ENCODE measurements around the gene TMCO4. TPM values are rescaled to one million over a fixed set of nuclear protein-coding genes. Genes with fewer than 3 reads are reported as not detected.

The TMCO4 gene
- total RNA-seq, 2 experiments from 2014 or later: 1.2 to 8.1 TPM

GRCh38 chr1:19648689-19649088 lies 151.0 kb downstream of the TMCO4 start:
- Histone ChIP-seq H3K4me1 (ENCODE audit: insufficient read depth, low read length, poor library complexity, severe bottlenecking) (no peaks in the 10 kb centered on the region), H3K9me2 (ENCODE audit: insufficient read depth, low read length) (no peaks in the 10 kb centered on the region), H3K4me2 (ENCODE audit: low read length) (no peak overlapping the region), H3K36me3 (ENCODE audit: insufficient read depth, low read length) (no peaks in the 10 kb centered on the region), H3K9me3 (ENCODE audit: low read length) (no peaks in the 10 kb centered on the region), H3K4me3 (ENCODE audit: low read depth, low read length, poor library complexity, severe bottlenecking) (no peak overlapping the region), H3K79me2 (ENCODE audit: insufficient read depth, low read depth, low read length) (no peaks in the 10 kb centered on the region), H2AFZ (ENCODE audit: low read length) (no peak overlapping the region), H3K27ac (ENCODE audit: low read depth, low read length, poor library complexity, severe bottlenecking) (no peak overlapping the region), H4K20me1 (ENCODE audit: insufficient read depth, low read length) (no peaks in the 10 kb centered on the region)
- no TSS peak for BruUV-seq (replicated peaks)
- ChIA-PET CTCF (ENCODE audit: unreplicated experiment) (interaction anchor here (0.5 kb wide), 1 partner anchor 13 kb away, joined by 3 read pairs; no protein-coding TSS in a partner anchor), POLR2A (no interaction called here)
- intact Hi-C loops (cut with micrococcal nuclease; ENCODE audit: unreplicated experiment): no loop called here
- TF ChIP-seq CTCF (conservative IDR thresholded peaks at IDR 0.05; ENCODE audit: low read length) (0 out of 2 replicates have a peak, but pooled peaks have one; percentile 25), EZH2phosphoT487 (IDR thresholded peaks at IDR 0.05; ENCODE audit: borderline replicate concordance, low read depth, low read length) (no peak)
- no peak for DNase-seq (ENCODE audit: low spot score)

DNA sequence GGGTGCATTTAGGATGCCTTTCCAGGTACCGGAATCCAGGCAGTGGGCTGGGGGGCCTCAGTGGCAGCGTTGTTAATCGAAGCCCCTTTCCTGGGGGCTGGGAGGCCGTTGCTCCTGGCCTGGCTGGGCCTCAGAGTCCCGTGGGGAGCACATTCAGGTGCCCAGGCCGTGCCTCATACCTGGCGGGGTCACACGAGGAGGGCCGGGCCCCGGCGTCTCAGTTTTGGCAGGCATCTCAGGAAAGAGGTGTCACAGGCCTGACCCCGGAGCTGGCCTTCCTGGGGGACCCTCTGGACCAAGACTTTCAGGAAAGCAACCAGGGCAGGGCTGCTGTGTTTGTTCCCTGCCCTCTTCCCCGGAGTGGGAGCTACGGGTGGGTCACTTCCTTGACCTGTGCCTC lies 151.5 kb downstream of the TMCO4 start:
- ChIA-PET POLR2A (no interaction called here), CTCF (ENCODE audit: unreplicated experiment) (interaction anchor here (0.5 kb wide), 1 partner anchor 13 kb away, joined by 3 read pairs; no protein-coding TSS in a partner anchor)
- H3K79me2 ChIP-seq (ENCODE audit: insufficient read depth, low read depth, low read length): no peaks in the 10 kb centered on the region
- H3K4me1 ChIP-seq (ENCODE audit: insufficient read depth, low read length, poor library complexity, severe bottlenecking): no peaks in the 10 kb centered on the region
- H2AFZ ChIP-seq (ENCODE audit: low read length): no peak overlapping the region
- no peaks in the 10 kb centered on the region for H3K36me3 ChIP-seq (ENCODE audit: insufficient read depth, low read length)
- no peak overlapping the region for H3K27ac ChIP-seq (ENCODE audit: low read depth, low read length, poor library complexity, severe bottlenecking)
- H3K4me3 ChIP-seq (ENCODE audit: low read depth, low read length, poor library complexity, severe bottlenecking): no peak overlapping the region
- no peaks in the 10 kb centered on the region for H3K9me2 ChIP-seq (ENCODE audit: insufficient read depth, low read length)
- no peaks in the 10 kb centered on the region for H4K20me1 ChIP-seq (ENCODE audit: insufficient read depth, low read length)
- no peaks in the 10 kb centered on the region for H3K9me3 ChIP-seq (ENCODE audit: low read length)
- intact Hi-C loops (cut with micrococcal nuclease; ENCODE audit: unreplicated experiment): no loop called here
- no peak for TF ChIP-seq EZH2phosphoT487 (IDR thresholded peaks at IDR 0.05; ENCODE audit: borderline replicate concordance, low read depth, low read length)
- no peak for TF ChIP-seq CTCF (conservative IDR thresholded peaks at IDR 0.05; ENCODE audit: low read length)
- no peak overlapping the region for H3K4me2 ChIP-seq (ENCODE audit: low read length)
- BruUV-seq (replicated peaks): no TSS peak
- no peak for DNase-seq (ENCODE audit: low spot score)

- H3K4me2 ChIP-seq (ENCODE audit: low read length): no peak overlapping the region
- DNase-seq (ENCODE audit: low spot score): no peak
- no peaks in the 10 kb centered on the region for H3K4me1 ChIP-seq (ENCODE audit: insufficient read depth, low read length, poor library complexity, severe bottlenecking)
- H3K36me3 ChIP-seq (ENCODE audit: insufficient read depth, low read length): no peaks in the 10 kb centered on the region
- H3K27ac ChIP-seq (ENCODE audit: low read depth, low read length, poor library complexity, severe bottlenecking): no peak overlapping the region
- ChIA-PET CTCF (ENCODE audit: unreplicated experiment) (no interaction called here), POLR2A (no interaction called here)
- no peak for TF ChIP-seq EZH2phosphoT487 (IDR thresholded peaks at IDR 0.05; ENCODE audit: borderline replicate concordance, low read depth, low read length)
- no peak for TF ChIP-seq CTCF (conservative IDR thresholded peaks at IDR 0.05; ENCODE audit: low read length)
- no peak overlapping the region for H2AFZ ChIP-seq (ENCODE audit: low read length)
- no peaks in the 10 kb centered on the region for H4K20me1 ChIP-seq (ENCODE audit: insufficient read depth, low read length)
- BruUV-seq (replicated peaks): no TSS peak
- no peaks in the 10 kb centered on the region for H3K9me2 ChIP-seq (ENCODE audit: insufficient read depth, low read length)
- H3K9me3 ChIP-seq (ENCODE audit: low read length): no peaks in the 10 kb centered on the region
- H3K79me2 ChIP-seq (ENCODE audit: insufficient read depth, low read depth, low read length): no peaks in the 10 kb centered on the region
- H3K4me3 ChIP-seq (ENCODE audit: low read depth, low read length, poor library complexity, severe bottlenecking): no peak overlapping the region
- intact Hi-C loops (cut with micrococcal nuclease; ENCODE audit: unreplicated experiment): no loop called here
Measured at GRCh38 chr1:19647643-19648042, 152.1 kb downstream of the TMCO4 start.
